H54 (cell line): ENCODE measurements around the gene CGB2.

Source experiments
- DNase-seq: peaks from one replicate; pipeline ENCODE4 v3.0.0; 2011; ENCODE audit warnings: low spot score, mixed read lengths; ENCODE audit not compliant: insufficient read length
- FAIRE-seq: peaks from 3 replicates; lab custom pipeline; 2011; peaks lifted over from hg19 to GRCh38; lab: Jason Lieb, UNC
- POLR2A ChIP-seq: IDR thresholded peaks from 2 replicates; pipeline ENCODE4 v1.6.1; 2011; ENCODE audit warnings: low read depth, mild to moderate bottlenecking, low read length

Gene CGB2

GRCh38 chr19:48994035-48994386 lies 37.7 kb upstream of the CGB2 start:
- no peak for FAIRE-seq
- TF ChIP-seq POLR2A = no peak
- no peak for DNase-seq

- DNase-seq = no peak
- TF ChIP-seq POLR2A = no peak
- FAIRE-seq = no peak
These were observed 33.7 kb upstream of the CGB2 start for GRCh38 chr19:48997972-48998371.

GRCh38 chr19:48999481-49000325 lies 32.0 kb upstream of the CGB2 start:
- DNase-seq (no peak), FAIRE-seq (no peak)
- TF ChIP-seq POLR2A = no peak

GRCh38 chr19:49004133-49004532 lies 27.6 kb upstream of the CGB2 start:
- no peak for TF ChIP-seq POLR2A
- no peak for DNase-seq
- no peak for FAIRE-seq

GRCh38 chr19:49004964-49005614 lies 26.6 kb upstream of the CGB2 start:
- no peak for FAIRE-seq
- TF ChIP-seq POLR2A = no peak

GRCh38 chr19:49006905-49007304 lies 24.8 kb upstream of the CGB2 start:
- DNase-seq = no peak
- no peak for FAIRE-seq
- TF ChIP-seq POLR2A = no peak

More at GRCh38 chr19:49004964-49005614, 26.6 kb upstream of the CGB2 start:
- DNase-seq = no peak

- DNase-seq (no peak), FAIRE-seq (no peak)
- no peak for TF ChIP-seq POLR2A
These were observed 21.9 kb upstream of the CGB2 start for GRCh38 chr19:49009828-49010227.

- no peak for TF ChIP-seq POLR2A
- FAIRE-seq (no peak), DNase-seq (no peak)
These were observed 21.2 kb upstream of the CGB2 start for GRCh38 chr19:49010453-49010852.

- DNase-seq (no peak), FAIRE-seq (no peak)
- no peak for TF ChIP-seq POLR2A
These were observed 20.5 kb upstream of the CGB2 start for GRCh38 chr19:49011194-49011593.

GRCh38 chr19:49014123-49014869 lies 17.4 kb upstream of the CGB2 start:
- TF ChIP-seq POLR2A = no peak
- FAIRE-seq = no peak
- DNase-seq = no peak

- TF ChIP-seq POLR2A = no peak
- FAIRE-seq = no peak
- DNase-seq = no peak
These were observed 16.8 kb upstream of the CGB2 start for GRCh38 chr19:49014870-49015255.

GRCh38 chr19:49016067-49016839 lies 15.4 kb upstream of the CGB2 start:
- no peak for FAIRE-seq

GRCh38 chr19:49017041-49017665 lies 14.5 kb upstream of the CGB2 start, which contains the start of gene LHB:
Gene LHB (minus strand): TSS chr19:49017091. CDS start chr19:49017081, 10 bp downstream.
- TF ChIP-seq POLR2A = no peak
- FAIRE-seq (no peak), DNase-seq (no peak)

More at GRCh38 chr19:49016067-49016839, 15.4 kb upstream of the CGB2 start:
- DNase-seq = no peak
- TF ChIP-seq POLR2A = no peak
